Measurements from ENCODE around the gene RXRB.

Gene RXRB

DNA sequence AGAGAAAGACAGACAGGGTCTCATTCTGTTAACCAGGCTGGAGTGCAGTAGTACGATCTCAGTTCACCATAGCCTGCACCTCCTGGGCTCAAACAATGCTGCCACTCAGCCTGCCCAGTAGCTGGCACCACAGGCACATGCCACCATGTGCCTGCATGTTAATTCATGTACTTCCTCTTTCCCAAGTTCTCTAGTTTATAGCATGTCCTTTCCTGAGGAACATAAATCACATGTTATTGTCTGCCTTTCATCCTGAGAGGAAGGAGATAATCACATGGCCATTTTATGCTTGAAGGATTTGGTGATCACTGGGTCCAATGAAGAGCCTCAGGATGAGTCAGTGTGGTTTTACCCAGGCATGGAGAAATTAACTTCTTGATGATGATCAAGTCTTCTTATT lies 56.1 kb downstream of the RXRB start:
- 66 to 80% methylated on average over 1 of the region's 1 CpG for WGBS, 2 experiments

More for the DNA sequence above, 56.1 kb downstream of the RXRB start:
- Histone ChIP-seq H3K9me3 (ENCODE audit: control insufficient read depth, low read length) (no peaks in the 10 kb centered on the region), H3K27me3 (ENCODE audit: control insufficient read depth, insufficient read depth, low read length, poor library complexity, severe bottlenecking) (no peaks in the 10 kb centered on the region), H3K36me3 (ENCODE audit: control insufficient read depth, insufficient read depth, low read length) (no peaks in the 10 kb centered on the region), H3K4me1 (ENCODE audit: control insufficient read depth, insufficient read depth, low read length) (no peaks in the 10 kb centered on the region), H3K27ac (ENCODE audit: insufficient read depth, low read depth, low read length, poor library complexity, severe bottlenecking) (no peak overlapping the region), H3K4me3 (ENCODE audit: insufficient read depth, low read depth, low read length) (no peak overlapping the region)
